SH-SY5Y (cell line): ENCODE measurements around the gene AHRR.

Source experiments
- GATA2 ChIP-seq: IDR thresholded peaks from 2 replicates; pipeline ENCODE4 v1.6.1; 2011; ENCODE audit warnings: mild to moderate bottlenecking, low read depth, low read length
- GATA3 ChIP-seq: IDR thresholded peaks from 2 replicates; pipeline ENCODE4 v1.6.1; 2011; ENCODE audit warnings: low read depth, mild to moderate bottlenecking, low read length, moderate library complexity

The AHRR gene

DNA sequence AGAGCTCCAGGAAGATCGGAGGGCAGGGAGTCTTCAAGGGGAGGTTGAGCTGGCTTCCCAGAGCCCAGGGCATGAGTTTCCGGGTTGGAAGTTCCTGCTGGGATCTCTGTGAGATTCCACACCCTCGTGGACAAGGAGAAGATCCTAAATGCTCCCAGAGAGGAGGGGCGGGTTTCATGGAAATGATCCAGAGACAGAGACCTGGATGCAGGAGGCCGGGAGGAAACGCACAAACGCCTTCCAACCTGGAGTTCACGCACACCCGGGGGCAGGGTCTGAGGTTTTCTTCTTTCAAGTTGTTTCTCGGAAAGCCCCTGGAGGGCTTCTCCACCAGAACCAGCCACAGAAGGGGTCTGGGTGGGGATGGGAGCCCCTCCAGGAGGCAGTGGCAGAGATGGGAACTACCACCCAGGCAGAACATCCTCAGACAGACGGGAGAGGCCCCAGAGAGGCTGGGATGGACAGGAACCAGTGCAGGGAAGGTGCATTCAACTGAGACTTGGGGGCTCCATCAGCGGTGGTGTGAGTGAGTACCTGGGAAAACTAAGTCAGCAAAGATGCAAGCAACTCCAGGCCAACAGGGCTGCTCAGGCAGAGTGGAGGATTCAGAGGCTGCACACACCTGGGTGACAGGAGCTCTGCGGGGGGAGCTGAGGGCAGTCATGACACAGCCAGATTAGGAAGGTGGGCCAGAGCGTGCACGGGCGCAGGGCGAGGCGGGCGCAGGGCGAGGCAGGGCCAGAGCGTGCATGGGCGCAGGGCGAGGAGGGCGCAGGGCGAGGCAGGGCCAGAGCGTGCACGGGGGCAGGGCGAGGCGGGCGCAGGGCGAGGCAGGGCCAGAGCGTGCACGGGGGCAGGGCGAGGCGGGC, 69.3 kb downstream of the AHRR start:
- TF ChIP-seq GATA3 (no peak), GATA2 (no peak)

DNA sequence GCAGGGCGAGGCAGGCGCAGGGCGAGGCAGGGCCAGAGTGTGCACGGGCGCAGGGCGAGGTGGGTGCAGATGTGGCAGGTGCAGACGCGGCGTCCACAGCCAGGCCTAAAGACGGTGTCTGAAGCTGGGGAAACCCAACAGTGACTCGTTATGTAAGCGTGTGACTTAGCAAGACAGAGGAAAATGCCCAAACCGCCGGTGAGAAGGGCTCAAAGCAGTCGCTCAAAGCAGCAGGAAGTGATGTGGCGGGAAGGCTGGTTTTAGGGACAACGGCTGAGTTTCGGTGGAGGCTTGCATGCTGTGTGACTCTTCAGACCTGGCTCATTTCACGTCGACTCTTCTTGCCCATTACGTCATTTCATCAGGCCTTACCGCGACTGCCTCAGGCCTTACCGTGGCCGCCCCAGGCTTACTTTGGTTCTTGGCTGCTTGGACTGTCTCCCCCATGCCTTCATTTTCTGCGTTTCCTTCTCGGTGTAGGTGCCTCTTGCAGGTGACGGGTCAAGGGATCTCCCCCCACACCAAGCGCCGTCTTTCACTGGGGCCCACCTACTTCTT, 71.0 kb downstream of the AHRR start:
- TF ChIP-seq GATA2 (no peak), GATA3 (no peak)

- TF ChIP-seq GATA2 (no peak), GATA3 (no peak)
Observed at GRCh38 chr5:393846-394275, 72.3 kb downstream of the AHRR start.

GRCh38 chr5:394671-395155, 73.2 kb downstream of the AHRR start:
- no peak for TF ChIP-seq GATA2
- no peak for TF ChIP-seq GATA3

DNA sequence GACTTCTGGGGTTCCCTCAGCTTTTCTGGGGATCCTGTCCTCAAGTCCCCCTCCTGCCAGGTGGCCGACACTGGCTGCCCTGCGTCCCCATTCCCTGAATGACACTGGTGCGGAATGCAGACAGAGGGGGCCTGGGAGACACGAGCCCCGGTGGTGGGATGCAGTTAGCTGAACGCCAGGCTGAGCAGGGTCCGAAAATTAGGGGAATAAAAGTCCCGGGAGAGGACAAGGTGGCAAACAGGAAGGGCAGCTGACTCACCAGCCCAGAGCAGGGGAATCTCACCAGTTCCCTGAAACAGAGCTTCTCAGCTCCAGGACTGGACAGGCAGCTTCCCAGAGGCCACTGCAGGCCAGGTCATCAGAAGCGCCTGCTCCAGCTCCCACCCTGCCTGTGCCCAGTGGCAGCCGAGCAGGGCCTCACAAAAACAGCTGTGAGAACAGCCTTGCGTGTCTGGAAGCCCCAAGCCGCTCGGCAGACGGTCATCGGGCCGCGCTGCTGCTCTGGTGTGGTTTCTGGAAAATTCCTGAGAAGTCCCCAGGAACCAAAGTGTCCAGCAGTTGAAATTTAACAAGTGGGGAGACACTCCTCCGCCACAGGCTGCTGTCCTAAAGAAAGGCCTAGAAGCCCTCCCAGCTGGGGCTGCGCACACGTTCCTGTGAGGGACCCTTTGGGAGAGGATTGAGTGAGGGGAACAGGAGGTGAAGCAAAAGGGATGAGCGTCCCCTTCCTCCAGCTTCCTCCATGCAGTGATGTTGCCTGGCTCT, 73.8 kb downstream of the AHRR start:
- TF ChIP-seq GATA3 (no peak), GATA2 (no peak)

DNA sequence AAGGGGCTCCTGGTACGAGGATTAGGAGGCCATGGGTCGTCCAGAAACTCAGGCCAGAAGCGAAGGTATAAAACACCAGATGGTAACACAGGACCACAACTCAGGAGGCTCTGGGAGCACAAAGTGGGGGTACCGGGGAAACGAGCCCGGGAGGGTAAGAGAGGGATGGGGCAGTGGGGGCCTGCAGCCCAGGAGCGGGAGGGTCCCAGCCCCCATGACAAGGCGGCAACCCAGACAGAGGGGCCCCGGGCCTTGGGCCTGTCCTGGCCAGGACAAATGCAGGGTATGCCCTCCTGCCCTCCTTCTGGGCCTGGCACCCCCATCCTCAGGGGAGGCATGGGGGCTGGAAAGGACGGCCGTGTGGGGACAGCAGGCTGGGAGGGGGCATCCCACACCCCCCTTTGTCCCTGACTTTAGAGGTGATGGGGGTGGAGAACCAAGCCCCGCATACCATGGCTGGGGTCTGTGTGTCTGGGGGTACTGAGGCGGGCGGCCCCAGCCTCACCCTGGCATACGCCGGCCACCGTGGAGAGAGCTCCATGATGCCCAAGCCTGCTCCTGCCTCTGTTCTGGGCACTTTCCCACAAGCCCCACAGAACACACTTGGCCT, 74.5 kb downstream of the AHRR start:
- TF ChIP-seq GATA2 (no peak), GATA3 (no peak)

- no peak for TF ChIP-seq GATA3
- no peak for TF ChIP-seq GATA2
Observed at GRCh38 chr5:396531-396961, 75.0 kb downstream of the AHRR start.

GRCh38 chr5:398475-399295, 77.2 kb downstream of the AHRR start:
- no peak for TF ChIP-seq GATA3
- TF ChIP-seq GATA2: no peak

DNA sequence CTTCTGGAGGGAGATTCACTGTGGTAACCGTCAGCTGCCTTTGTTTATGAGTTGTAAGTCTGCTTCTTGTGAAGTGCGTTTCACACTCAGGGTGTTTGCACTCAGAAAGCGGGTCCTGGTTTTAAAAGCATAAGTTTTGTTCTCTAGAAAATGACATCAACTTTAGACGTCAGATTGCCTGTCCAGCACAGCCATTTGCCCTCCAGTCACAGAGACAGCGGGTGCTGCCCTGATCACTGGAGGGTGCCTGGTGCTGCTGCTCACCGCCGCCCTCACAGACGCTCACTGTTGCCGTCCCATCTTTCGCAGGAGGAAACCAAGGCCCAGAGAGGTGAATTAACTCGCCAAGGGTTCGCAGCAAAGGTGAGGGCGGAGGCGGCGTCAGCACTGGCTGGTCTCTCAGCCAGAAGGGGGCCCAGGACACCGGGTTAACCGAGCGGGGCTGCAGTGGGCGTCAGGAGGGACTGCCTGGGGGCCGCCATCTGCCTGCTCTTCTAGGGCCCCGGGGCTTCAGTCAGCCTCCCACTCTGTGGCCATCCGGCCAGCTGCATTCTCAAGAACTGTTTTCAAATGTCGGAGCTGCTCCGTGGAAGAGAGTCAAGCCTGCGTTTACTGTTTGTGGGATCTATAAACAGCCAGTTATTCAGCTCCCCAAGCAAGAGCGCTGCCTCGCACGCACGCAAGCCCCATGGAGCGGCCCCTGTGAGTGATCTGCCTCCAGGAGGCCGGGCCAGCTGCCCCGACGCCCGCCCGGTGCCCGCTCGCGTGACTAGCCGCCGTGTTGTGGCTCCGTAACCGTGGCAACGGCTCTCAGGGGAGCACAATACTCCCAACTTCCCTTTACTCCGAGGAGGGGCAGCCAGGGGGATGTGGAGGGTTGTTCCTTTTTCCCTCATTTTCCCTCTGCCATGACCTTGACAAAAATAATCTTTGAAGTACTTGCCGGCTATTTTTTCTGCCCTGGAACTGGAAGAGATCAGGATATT, 78.1 kb downstream of the AHRR start:
- TF ChIP-seq GATA2: no peak
- no peak for TF ChIP-seq GATA3

DNA sequence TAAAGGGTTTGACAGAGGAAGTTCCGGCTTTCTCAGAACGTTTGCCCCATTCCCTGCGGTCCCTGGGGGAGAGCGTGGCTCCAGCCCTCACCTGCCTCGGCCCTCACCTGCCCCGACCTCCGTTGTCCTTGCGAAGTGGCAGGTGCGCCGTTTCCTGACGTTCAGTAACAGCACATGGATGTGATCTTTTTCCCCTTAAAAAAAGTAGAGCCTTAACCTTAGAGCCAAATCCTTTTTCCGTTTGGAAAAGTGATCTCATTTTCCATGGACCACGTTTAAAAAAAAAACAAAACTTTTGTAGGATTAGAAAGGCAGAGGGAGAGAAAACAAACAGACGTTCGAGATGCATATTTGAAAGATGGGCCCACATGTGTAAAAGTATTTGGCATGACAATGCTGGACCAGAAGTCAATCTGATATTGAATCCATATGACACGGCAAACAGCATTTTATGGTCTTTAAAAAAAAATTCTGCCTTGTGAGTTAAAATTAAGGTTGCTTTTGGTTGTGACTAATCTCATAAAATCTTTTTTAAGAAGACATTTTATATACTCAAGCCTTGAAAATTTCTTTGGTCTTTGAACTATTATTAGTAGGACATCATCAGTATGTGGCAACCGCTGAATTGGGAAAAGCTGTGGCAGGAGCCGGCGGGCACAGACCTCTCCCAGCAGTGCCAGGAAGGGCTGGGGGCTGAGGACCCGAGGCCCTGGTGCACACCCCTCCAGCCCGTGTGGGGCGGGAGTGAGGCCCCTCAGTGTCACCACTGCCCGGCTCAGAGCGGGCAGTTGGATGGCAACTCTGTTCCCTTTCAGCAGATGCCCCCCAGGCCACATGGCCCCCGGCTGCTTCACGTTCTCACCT, 79.0 kb downstream of the AHRR start:
- TF ChIP-seq GATA2: no peak
- no peak for TF ChIP-seq GATA3

GRCh38 chr5:401146-402034, 79.9 kb downstream of the AHRR start:
- TF ChIP-seq GATA2 (no peak), GATA3 (no peak)
